Transverse colon (tissue), 4 donors: Measurements from ENCODE around the gene PIGT.

Source experiments
- POLR2AphosphoS5 ChIP-seq, 3 donors: sonication (generic); formaldehyde crosslinking; IDR thresholded peaks; one replicate each; pipeline ENCODE4 v1.6.1; 2016; ENCODE audit warnings: antibody characterized with exemption in 3 of 3
- TF ChIP-seq, protein P1 (sequence below), 5 experiments: fragments of 200-600 bp in 3 of 5; fragments of 450-650 bp in 2 of 5; sonication (generic) in 3 of 5; IDR thresholded peaks; 1 replicate in 2 of 5; 2 replicates in 3 of 5; pipeline ENCODE4 v1.5.1; 2016 to 2017; ENCODE audit warnings: antibody characterized with exemption in 5 of 5, inconsistent platforms in 3 of 5, mild to moderate bottlenecking in 2 of 5, moderate library complexity in 1 of 5

DNA sequence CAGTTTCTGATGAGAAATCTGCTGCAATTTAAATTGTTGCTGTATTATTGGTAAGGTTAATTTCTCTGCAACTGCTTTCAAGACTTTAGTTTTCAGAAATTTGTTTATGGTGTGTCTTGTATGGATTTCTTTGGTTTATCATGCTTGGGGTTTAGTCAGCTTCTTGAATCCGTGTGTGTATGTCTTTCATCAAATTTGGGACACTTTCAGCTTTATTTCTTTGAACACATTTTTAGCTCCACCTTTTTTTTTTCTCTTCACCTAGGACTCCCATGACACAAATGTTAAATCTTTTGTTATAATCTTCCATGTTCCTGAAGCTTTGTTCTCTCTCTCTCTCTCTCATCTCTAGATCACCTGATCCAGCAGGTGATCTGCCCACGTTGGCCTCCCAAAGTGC, 24.4 kb upstream of the PIGT start:
- TF ChIP-seq POLR2AphosphoS5 (IDR thresholded peaks at IDR 0.05): no peak
- TF ChIP-seq, protein P1, sequence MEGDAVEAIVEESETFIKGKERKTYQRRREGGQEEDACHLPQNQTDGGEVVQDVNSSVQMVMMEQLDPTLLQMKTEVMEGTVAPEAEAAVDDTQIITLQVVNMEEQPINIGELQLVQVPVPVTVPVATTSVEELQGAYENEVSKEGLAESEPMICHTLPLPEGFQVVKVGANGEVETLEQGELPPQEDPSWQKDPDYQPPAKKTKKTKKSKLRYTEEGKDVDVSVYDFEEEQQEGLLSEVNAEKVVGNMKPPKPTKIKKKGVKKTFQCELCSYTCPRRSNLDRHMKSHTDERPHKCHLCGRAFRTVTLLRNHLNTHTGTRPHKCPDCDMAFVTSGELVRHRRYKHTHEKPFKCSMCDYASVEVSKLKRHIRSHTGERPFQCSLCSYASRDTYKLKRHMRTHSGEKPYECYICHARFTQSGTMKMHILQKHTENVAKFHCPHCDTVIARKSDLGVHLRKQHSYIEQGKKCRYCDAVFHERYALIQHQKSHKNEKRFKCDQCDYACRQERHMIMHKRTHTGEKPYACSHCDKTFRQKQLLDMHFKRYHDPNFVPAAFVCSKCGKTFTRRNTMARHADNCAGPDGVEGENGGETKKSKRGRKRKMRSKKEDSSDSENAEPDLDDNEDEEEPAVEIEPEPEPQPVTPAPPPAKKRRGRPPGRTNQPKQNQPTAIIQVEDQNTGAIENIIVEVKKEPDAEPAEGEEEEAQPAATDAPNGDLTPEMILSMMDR (IDR thresholded peaks at IDR 0.05): no peak
